ENCODE data around the gene KIF25. TPM values are rescaled to one million over a fixed set of nuclear protein-coding genes. Genes with fewer than 3 reads are reported as not detected.

KIF25 gene
- polyA plus RNA-seq = under 1 TPM; 0.05 to 0.10 TPM

DNA sequence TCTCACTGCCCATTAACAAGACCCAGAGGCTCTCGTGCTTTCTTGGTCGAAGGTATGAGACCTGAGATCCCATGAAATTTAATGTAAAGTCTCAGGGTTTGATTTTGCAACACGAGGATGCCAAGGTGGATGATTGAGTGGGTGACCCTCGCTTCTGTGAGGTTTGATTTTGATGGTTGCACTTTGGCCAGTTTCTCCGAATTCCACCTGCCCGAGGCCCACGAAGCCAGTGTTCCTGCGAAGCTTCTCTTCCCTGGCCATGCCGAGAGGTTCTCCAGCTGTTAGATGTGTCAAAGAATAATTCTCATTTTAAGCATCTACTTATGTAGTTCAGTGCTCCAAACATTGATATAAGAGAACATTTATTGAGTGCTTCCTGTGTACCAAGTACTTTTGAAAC, at the start of gene KIF25:
KIF25 (plus strand) TSS at position 30 of the 400 bp plus-strand sequence. CDS start 31,915 bp downstream, outside the sequence.
- H3K4me3 ChIP-seq (ENCODE audit: low read depth in 1 of 2, low read length in 2 of 2) = no peak within 1 kb of the TSS
- 66 to 87% methylated on average over 9 of the region's 9 CpGs for WGBS, 2 donors
- no peaks in the 10 kb centered on the region for H3K27me3 ChIP-seq (ENCODE audit: control insufficient read depth in 1 of 2, insufficient read depth in 2 of 2, low read length in 2 of 2)
- H3K4me1 ChIP-seq (ENCODE audit: control insufficient read depth in 2 of 2, insufficient read depth in 2 of 2, low read length in 1 of 2) = no peaks in the 10 kb centered on the region
- no peak within 1 kb of the TSS for H3K27ac ChIP-seq (ENCODE audit: low read depth in 2 of 2, low read length in 1 of 2)
- H3K36me3 ChIP-seq (ENCODE audit: control insufficient read depth in 2 of 2, insufficient read depth in 2 of 2, low read length in 1 of 2) = no peaks in the 10 kb centered on the region
- peaks cover 0 to 3% of the 10 kb centered on the region in 2 donors for H3K9me3 ChIP-seq (ENCODE audit: control insufficient read depth in 2 of 2, insufficient read depth in 1 of 2, low read depth in 1 of 2, low read length in 1 of 2)

DNA sequence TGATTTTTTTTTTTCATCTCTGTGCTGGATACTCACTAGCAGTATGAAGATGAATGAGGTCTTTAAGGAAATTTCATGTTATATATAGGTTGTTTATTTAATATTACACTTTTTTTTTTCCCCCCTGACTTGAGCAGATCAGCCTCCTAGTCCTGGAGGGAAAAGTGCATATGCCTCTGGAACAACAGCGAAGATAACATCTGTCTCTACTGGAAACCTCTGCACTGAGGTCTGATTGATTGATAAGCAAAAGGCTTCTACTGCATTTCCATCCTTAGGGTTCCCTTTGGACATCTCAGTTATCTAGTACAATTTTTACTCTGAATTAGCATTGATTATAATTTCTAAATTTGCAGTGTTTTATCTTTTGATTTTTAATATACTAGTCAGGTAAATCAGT, 49.8 kb upstream of the KIF25 start:
- H3K27ac ChIP-seq (ENCODE audit: low read depth in 2 of 2, low read length in 1 of 2) = no peak overlapping the region
- peaks cover 0 to 2% of the 10 kb centered on the region in 2 donors for H3K4me1 ChIP-seq (ENCODE audit: control insufficient read depth in 2 of 2, insufficient read depth in 2 of 2, low read length in 1 of 2)
- H3K36me3 ChIP-seq (ENCODE audit: control insufficient read depth in 2 of 2, insufficient read depth in 2 of 2, low read length in 1 of 2) = peaks cover 29 to 30% of the 10 kb centered on the region in 2 donors
- no peak overlapping the region for H3K4me3 ChIP-seq (ENCODE audit: low read depth in 1 of 2, low read length in 2 of 2)
- no peaks in the 10 kb centered on the region for H3K9me3 ChIP-seq (ENCODE audit: control insufficient read depth in 2 of 2, insufficient read depth in 1 of 2, low read depth in 1 of 2, low read length in 1 of 2)
- no peaks in the 10 kb centered on the region for H3K27me3 ChIP-seq (ENCODE audit: control insufficient read depth in 1 of 2, insufficient read depth in 2 of 2, low read length in 2 of 2)
- 88 to 92% methylated on average over 1 of the region's 1 CpG for WGBS, 2 donors

DNA sequence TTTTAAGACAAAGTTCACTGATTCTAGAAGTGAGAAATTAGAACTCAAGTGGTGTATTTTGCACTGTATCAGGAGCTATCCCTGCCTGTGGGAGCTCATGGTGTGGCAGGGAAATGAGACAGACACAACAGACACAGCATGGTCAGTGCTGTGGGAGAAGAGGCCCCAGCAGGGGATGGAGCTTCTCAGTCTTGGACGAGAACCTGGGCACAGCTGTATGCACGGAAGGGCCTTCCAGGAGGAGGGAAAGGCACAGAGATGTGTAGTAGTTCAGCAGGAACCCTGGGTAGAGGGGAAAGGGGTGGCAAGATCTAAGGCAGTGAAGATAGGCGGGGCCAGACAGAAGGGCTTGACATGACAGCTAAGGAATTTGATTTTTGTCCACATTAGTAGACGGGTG, 48.8 kb upstream of the KIF25 start:
- H3K4me3 ChIP-seq (ENCODE audit: low read depth in 1 of 2, low read length in 2 of 2) = no peak overlapping the region
- 89 to 93% methylated on average over 4 of the region's 4 CpGs for WGBS, 2 donors
- no peak overlapping the region for H3K27ac ChIP-seq (ENCODE audit: low read depth in 2 of 2, low read length in 1 of 2)
- no peaks in the 10 kb centered on the region for H3K9me3 ChIP-seq (ENCODE audit: control insufficient read depth in 2 of 2, insufficient read depth in 1 of 2, low read depth in 1 of 2, low read length in 1 of 2)
- H3K27me3 ChIP-seq (ENCODE audit: control insufficient read depth in 1 of 2, insufficient read depth in 2 of 2, low read length in 2 of 2) = no peaks in the 10 kb centered on the region
- H3K36me3 ChIP-seq (ENCODE audit: control insufficient read depth in 2 of 2, insufficient read depth in 2 of 2, low read length in 1 of 2) = peaks cover 25 to 29% of the 10 kb centered on the region in 2 donors
- H3K4me1 ChIP-seq (ENCODE audit: control insufficient read depth in 2 of 2, insufficient read depth in 2 of 2, low read length in 1 of 2) = peaks cover 0 to 2% of the 10 kb centered on the region in 2 donors

- H3K27ac ChIP-seq (ENCODE audit: low read depth in 2 of 2, low read length in 1 of 2) = no peak overlapping the region
- WGBS, 2 donors = 80 to 84% methylated on average over 7 of the region's 7 CpGs
- peaks cover 21 to 27% of the 10 kb centered on the region in 2 donors for H3K36me3 ChIP-seq (ENCODE audit: control insufficient read depth in 2 of 2, insufficient read depth in 2 of 2, low read length in 1 of 2)
- H3K4me1 ChIP-seq (ENCODE audit: control insufficient read depth in 2 of 2, insufficient read depth in 2 of 2, low read length in 1 of 2) = peaks cover 0 to 2% of the 10 kb centered on the region in 2 donors
- H3K9me3 ChIP-seq (ENCODE audit: control insufficient read depth in 2 of 2, insufficient read depth in 1 of 2, low read depth in 1 of 2, low read length in 1 of 2) = no peaks in the 10 kb centered on the region
- H3K4me3 ChIP-seq (ENCODE audit: low read depth in 1 of 2, low read length in 2 of 2) = no peak overlapping the region
- H3K27me3 ChIP-seq (ENCODE audit: control insufficient read depth in 1 of 2, insufficient read depth in 2 of 2, low read length in 2 of 2) = no peaks in the 10 kb centered on the region
Observed at GRCh38 chr6:167949121-167949684, 48.3 kb upstream of the KIF25 start.

DNA sequence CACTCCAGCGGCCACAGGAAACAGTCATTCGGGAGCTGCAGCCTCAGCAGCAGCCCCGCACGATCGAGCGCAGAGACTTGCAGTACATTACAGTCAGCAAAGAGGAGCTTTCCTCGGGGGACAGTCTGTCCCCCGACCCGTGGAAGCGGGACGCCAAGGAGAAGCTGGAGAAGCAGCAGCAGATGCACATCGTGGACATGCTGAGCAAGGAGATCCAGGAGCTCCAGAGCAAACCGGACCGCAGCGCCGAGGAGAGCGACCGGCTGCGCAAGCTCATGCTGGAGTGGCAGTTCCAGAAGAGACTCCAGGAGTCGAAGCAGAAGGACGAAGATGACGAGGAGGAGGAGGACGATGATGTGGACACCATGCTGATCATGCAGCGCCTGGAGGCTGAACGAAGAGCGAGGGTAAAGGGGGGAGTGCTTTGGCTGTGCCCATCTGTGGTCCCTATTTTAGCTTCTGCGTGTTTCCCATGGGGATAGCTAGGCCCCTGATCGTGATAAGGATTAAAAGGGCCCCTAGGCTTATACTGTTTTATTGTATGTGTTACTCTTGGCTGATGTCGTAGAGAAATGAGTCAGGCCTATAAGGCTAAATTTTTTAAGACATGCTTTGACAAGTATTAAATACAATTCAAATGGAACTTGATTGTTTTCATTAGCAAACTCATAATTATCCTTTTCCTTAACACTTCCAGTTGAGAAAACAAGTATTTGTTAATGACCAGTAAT, 45.5 kb upstream of the KIF25 start:
- Histone ChIP-seq H3K36me3 (ENCODE audit: control insufficient read depth in 2 of 2, insufficient read depth in 2 of 2, low read length in 1 of 2) (peaks cover 23 to 28% of the 10 kb centered on the region in 2 donors), H3K4me3 (ENCODE audit: low read depth in 1 of 2, low read length in 2 of 2) (no peak overlapping the region), H3K27me3 (ENCODE audit: control insufficient read depth in 1 of 2, insufficient read depth in 2 of 2, low read length in 2 of 2) (no peaks in the 10 kb centered on the region), H3K9me3 (ENCODE audit: control insufficient read depth in 2 of 2, insufficient read depth in 1 of 2, low read depth in 1 of 2, low read length in 1 of 2) (no peaks in the 10 kb centered on the region), H3K27ac (ENCODE audit: low read depth in 2 of 2, low read length in 1 of 2) (no peak overlapping the region), H3K4me1 (ENCODE audit: control insufficient read depth in 2 of 2, insufficient read depth in 2 of 2, low read length in 1 of 2) (peaks cover 0 to 2% of the 10 kb centered on the region in 2 donors)
- 93 to 94% methylated on average over 29 of the region's 29 CpGs for WGBS, 2 donors

- H3K9me3 ChIP-seq (ENCODE audit: control insufficient read depth in 2 of 2, insufficient read depth in 1 of 2, low read depth in 1 of 2, low read length in 1 of 2) = no peaks in the 10 kb centered on the region
- H3K4me3 ChIP-seq (ENCODE audit: low read depth in 1 of 2, low read length in 2 of 2) = no peak overlapping the region
- H3K27me3 ChIP-seq (ENCODE audit: control insufficient read depth in 1 of 2, insufficient read depth in 2 of 2, low read length in 2 of 2) = no peaks in the 10 kb centered on the region
- peaks cover 21 to 29% of the 10 kb centered on the region in 2 donors for H3K36me3 ChIP-seq (ENCODE audit: control insufficient read depth in 2 of 2, insufficient read depth in 2 of 2, low read length in 1 of 2)
- peaks cover 0 to 2% of the 10 kb centered on the region in 2 donors for H3K4me1 ChIP-seq (ENCODE audit: control insufficient read depth in 2 of 2, insufficient read depth in 2 of 2, low read length in 1 of 2)
- H3K27ac ChIP-seq (ENCODE audit: low read depth in 2 of 2, low read length in 1 of 2) = no peak overlapping the region
- WGBS, 2 donors = 67 to 81% methylated on average over 1 of the region's 1 CpG
Observed at GRCh38 chr6:167952512-167952859, 45.0 kb upstream of the KIF25 start.

GRCh38 chr6:167953551-167953950, 43.9 kb upstream of the KIF25 start:
- no peak overlapping the region for H3K27ac ChIP-seq (ENCODE audit: low read depth in 2 of 2, low read length in 1 of 2)
- H3K36me3 ChIP-seq (ENCODE audit: control insufficient read depth in 2 of 2, insufficient read depth in 2 of 2, low read length in 1 of 2) = peaks cover 17 to 27% of the 10 kb centered on the region in 2 donors
- WGBS, 2 donors = 94 to 97% methylated on average over 5 of the region's 5 CpGs
- no peaks in the 10 kb centered on the region for H3K27me3 ChIP-seq (ENCODE audit: control insufficient read depth in 1 of 2, insufficient read depth in 2 of 2, low read length in 2 of 2)
- H3K4me1 ChIP-seq (ENCODE audit: control insufficient read depth in 2 of 2, insufficient read depth in 2 of 2, low read length in 1 of 2) = peaks cover 0 to 2% of the 10 kb centered on the region in 2 donors
- H3K9me3 ChIP-seq (ENCODE audit: control insufficient read depth in 2 of 2, insufficient read depth in 1 of 2, low read depth in 1 of 2, low read length in 1 of 2) = no peaks in the 10 kb centered on the region
- H3K4me3 ChIP-seq (ENCODE audit: low read depth in 1 of 2, low read length in 2 of 2) = no peak overlapping the region

GRCh38 chr6:167954151-167954550, 43.3 kb upstream of the KIF25 start:
- H3K36me3 ChIP-seq (ENCODE audit: control insufficient read depth in 2 of 2, insufficient read depth in 2 of 2, low read length in 1 of 2) = peaks cover 12 to 23% of the 10 kb centered on the region in 2 donors
- no peaks in the 10 kb centered on the region for H3K9me3 ChIP-seq (ENCODE audit: control insufficient read depth in 2 of 2, insufficient read depth in 1 of 2, low read depth in 1 of 2, low read length in 1 of 2)
- 84 to 89% methylated on average over 3 of the region's 3 CpGs for WGBS, 2 donors
- peaks cover 0 to 2% of the 10 kb centered on the region in 2 donors for H3K4me1 ChIP-seq (ENCODE audit: control insufficient read depth in 2 of 2, insufficient read depth in 2 of 2, low read length in 1 of 2)
- no peaks in the 10 kb centered on the region for H3K27me3 ChIP-seq (ENCODE audit: control insufficient read depth in 1 of 2, insufficient read depth in 2 of 2, low read length in 2 of 2)
- H3K27ac ChIP-seq (ENCODE audit: low read depth in 2 of 2, low read length in 1 of 2) = no peak overlapping the region
- no peak overlapping the region for H3K4me3 ChIP-seq (ENCODE audit: low read depth in 1 of 2, low read length in 2 of 2)

DNA sequence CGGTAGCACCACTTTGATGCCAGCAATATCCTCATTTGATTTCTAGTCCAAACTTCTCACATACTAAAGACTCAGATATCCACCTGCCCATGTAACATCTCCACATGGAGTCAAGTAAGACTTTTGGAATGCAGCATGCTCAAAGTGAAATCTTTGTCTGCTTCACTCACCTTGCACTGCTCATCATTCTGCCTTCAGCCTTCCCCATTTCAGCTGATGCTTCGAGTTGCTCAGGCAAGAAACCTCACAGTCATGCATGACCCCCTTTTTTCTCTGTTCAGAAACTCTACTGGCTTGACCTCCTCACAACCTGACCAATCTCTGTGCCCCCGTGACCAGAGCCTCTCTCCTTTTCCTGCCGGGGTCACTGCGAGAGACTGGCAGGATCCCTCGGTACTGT, 41.0 kb upstream of the KIF25 start:
- H3K4me1 ChIP-seq (ENCODE audit: control insufficient read depth in 2 of 2, insufficient read depth in 2 of 2, low read length in 1 of 2) = peaks cover 0 to 2% of the 10 kb centered on the region in 2 donors
- no peaks in the 10 kb centered on the region for H3K9me3 ChIP-seq (ENCODE audit: control insufficient read depth in 2 of 2, insufficient read depth in 1 of 2, low read depth in 1 of 2, low read length in 1 of 2)
- no peak overlapping the region for H3K27ac ChIP-seq (ENCODE audit: low read depth in 2 of 2, low read length in 1 of 2)
- WGBS, 2 donors = 96 to 99% methylated on average over 6 of the region's 6 CpGs
- H3K4me3 ChIP-seq (ENCODE audit: low read depth in 1 of 2, low read length in 2 of 2) = no peak overlapping the region
- no peaks in the 10 kb centered on the region for H3K27me3 ChIP-seq (ENCODE audit: control insufficient read depth in 1 of 2, insufficient read depth in 2 of 2, low read length in 2 of 2)
- H3K36me3 ChIP-seq (ENCODE audit: control insufficient read depth in 2 of 2, insufficient read depth in 2 of 2, low read length in 1 of 2) = peaks cover 4 to 15% of the 10 kb centered on the region in 2 donors

Data from esophagus (tissue), 2 donors.